Muscle layer of colon (tissue), 2 donors: ENCODE data around the gene VWA7.

Source experiments
- H3K27ac ChIP-seq: one replicate; pipeline ENCODE4 v1.7.0; 2013; ENCODE audit warnings: low read depth, mild to moderate bottlenecking, low read length, moderate library complexity
- H3K27me3 ChIP-seq, 2 donors: one replicate each; pipeline ENCODE4 v1.7.0; 2013; ENCODE audit warnings: low read length in 2 of 2, mild to moderate bottlenecking in 2 of 2; ENCODE audit not compliant: insufficient read depth in 2 of 2, control insufficient read depth in 1 of 2
- H3K36me3 ChIP-seq: one replicate; pipeline ENCODE4 v1.7.0; 2013; ENCODE audit warnings: mild to moderate bottlenecking, low read length; ENCODE audit not compliant: insufficient read depth
- H3K4me1 ChIP-seq: one replicate; pipeline ENCODE4 v1.7.0; 2013; ENCODE audit warnings: mild to moderate bottlenecking, low read length; ENCODE audit not compliant: insufficient read depth
- H3K4me3 ChIP-seq, 2 donors: one replicate each; pipeline ENCODE4 v1.7.0; 2013; ENCODE audit warnings: low read length in 2 of 2, low read depth in 1 of 2, mild to moderate bottlenecking in 1 of 2, moderate library complexity in 1 of 2
- H3K9ac ChIP-seq: one replicate; pipeline ENCODE4 v1.7.0; 2013; ENCODE audit warnings: low read length
- H3K9me3 ChIP-seq: one replicate; pipeline ENCODE4 v1.7.0; 2013; ENCODE audit warnings: mild to moderate bottlenecking, low read length
- donor health status: abdominal sarcoma.
- donor health status: Adenocarcinoma of cecum.

The VWA7 gene

DNA sequence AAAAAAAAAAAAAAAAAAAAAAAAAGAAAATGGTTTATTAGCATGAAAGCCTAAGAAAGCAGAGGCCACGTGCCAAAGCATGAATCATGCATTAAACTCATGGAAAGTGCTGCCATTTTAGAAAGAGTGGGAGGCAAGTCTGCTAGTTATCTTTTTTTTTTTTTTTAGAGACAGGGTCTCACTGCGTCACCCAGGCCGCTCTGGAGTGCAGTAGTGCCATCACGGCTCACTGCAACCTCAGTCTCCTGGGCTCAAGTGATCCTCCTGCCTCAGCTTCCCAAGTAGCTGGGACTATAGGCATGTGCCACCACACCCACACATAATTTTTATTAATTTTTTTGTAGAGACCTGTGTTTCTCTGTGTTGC, 5.2 kb downstream of the VWA7 start:
- H3K36me3 ChIP-seq, result no peaks in the 10 kb centered on the region
- H3K27ac ChIP-seq, result no peak overlapping the region
- no peak overlapping the region for H3K4me3 ChIP-seq
- H3K27me3 ChIP-seq, result no peaks in the 10 kb centered on the region
- no peak overlapping the region for H3K9ac ChIP-seq
- peaks cover 3% of the 10 kb centered on the region for H3K4me1 ChIP-seq
- no peaks in the 10 kb centered on the region for H3K9me3 ChIP-seq

DNA sequence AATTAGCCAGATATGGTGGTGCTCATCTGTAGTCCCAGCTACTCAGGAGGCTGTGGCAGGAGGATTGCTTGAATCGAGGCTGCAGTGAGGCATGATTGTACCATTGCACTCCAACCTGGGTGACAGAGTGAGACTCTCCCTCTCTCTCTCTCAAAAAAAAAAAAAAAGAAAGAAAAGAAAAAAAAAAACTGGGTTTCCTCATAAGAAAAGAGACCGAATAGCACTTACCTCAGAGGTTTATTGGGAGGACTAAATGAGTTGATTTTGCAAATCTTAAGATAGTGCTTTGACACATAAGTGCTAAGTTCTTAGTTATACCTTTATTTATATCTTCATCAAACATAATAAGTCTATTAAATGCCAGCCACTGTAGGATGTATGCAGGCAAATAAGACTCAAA, 6.3 kb downstream of the VWA7 start:
- Histone ChIP-seq H3K4me3 (no peak overlapping the region), H3K4me1 (no peaks in the 10 kb centered on the region), H3K27ac (no peak overlapping the region), H3K9ac (no peak overlapping the region), H3K27me3 (peaks cover 0 to 6% of the 10 kb centered on the region in 2 donors), H3K9me3 (no peaks in the 10 kb centered on the region), H3K36me3 (no peaks in the 10 kb centered on the region)

DNA sequence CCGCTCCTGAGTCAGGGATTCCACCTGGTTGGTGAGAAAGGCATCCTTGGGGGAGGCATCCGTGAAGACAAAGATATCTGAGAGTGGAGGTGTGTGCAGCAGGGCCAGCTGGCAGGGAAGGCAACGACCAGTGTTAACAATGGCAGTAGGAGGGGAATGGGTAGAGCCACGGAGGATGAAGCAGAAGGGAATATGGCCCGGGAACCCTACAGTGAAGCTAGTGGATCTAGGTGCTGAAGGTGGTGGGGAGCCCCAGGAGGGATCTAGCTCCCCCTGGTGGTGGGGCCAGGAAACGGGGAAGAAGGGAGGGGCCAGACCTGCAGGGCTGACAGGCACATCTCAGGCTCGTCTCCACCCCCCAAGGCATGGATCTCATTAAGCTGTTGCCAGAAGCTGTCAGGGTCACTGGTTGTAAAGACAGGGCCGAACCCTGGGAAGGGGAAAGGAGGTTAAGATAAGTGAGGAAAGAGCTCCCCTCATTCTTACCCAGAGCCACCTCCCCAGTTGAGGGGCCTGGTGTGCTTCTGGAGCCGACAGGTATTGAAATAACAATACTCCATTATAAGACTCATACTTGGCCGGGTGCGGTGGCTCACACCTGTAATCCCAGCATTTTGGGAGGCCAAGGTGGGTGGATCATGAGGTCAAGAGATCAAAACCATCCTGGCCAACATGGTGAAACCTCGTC, 7.3 kb downstream of the VWA7 start:
- no peaks in the 10 kb centered on the region for H3K9me3 ChIP-seq
- peaks cover 0 to 10% of the 10 kb centered on the region in 2 donors for H3K27me3 ChIP-seq
- H3K4me3 ChIP-seq, result no peak overlapping the region
- H3K36me3 ChIP-seq, result no peaks in the 10 kb centered on the region
- no peak overlapping the region for H3K27ac ChIP-seq
- no peaks in the 10 kb centered on the region for H3K4me1 ChIP-seq
- no peak overlapping the region for H3K9ac ChIP-seq

DNA sequence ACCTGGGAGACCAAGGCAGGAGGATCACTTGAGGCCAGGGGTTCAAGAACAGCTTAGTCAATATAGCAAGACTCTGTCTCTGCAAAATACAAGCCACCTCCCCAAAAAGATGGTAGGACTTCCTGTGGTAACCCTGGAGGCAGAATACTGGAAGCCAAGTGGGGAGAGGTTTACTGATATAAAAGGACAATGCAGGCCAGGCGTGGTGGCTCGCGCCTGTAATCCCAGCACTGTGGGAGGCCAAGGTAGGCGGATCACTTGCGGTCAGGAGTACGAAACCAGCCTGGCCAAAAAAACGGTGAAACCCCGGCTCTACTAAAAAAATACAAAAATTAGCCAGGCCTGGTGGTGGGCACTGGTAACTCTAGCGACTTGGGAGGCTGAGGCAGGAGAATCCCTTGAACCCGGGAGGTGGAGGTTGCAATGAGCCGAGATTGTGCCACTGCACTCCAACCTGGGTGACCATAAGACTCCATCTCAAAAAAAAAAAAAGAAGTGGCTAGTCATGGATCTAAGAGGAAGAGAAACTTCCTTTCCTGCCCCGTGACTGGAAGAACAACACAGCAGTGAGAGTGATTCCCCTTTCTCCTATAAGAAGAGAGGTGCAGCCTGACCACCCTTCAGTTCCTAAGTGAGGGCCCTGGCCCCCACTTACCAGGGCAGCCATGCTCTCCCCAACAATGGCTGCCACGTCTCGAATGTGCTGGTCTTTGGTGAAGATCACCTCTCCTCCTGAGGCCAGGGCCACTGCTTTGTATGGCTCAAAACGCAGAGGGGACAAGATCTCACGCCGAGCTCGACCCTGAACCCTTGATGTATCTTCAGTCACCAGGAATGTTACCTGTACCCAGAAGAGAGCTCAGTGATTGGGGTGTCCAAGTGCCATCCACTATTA, 8.5 kb downstream of the VWA7 start:
- no peaks in the 10 kb centered on the region for H3K4me1 ChIP-seq
- H3K4me3 ChIP-seq, result no peak overlapping the region
- H3K27ac ChIP-seq, result no peak overlapping the region
- no peaks in the 10 kb centered on the region for H3K36me3 ChIP-seq
- peaks cover 0 to 10% of the 10 kb centered on the region in 2 donors for H3K27me3 ChIP-seq
- H3K9me3 ChIP-seq, result no peaks in the 10 kb centered on the region
- H3K9ac ChIP-seq, result no peak overlapping the region

DNA sequence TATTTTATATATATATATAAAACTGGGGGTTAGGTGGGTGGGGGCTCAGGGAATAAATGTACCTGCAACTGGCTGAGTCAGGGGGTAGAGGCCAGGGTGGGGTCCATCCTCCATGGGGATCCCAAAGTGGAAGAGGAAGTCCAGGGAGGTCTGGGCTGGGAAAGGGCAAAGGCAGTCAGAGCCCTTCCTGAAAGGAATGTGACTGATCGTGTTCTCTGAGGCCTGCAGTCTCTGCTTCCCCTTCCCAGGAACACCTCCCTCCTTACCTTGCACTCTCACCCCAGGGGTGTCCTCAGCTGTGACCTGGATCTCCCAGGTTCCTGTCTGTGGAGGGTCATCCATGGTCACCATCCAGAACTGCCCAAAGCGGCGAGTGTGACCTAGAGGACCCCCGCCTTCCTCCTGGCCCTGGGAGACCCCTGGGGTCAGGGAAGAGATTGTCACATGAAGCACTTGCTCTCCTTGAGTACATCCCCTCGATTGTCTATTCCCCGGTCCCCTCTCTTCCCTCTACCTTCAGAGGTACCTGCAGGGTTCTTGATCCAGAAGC, 10.0 kb downstream of the VWA7 start:
- Histone ChIP-seq H3K27ac (no peak overlapping the region), H3K9ac (no peak overlapping the region), H3K4me1 (no peaks in the 10 kb centered on the region), H3K9me3 (no peaks in the 10 kb centered on the region), H3K27me3 (peaks cover 0 to 10% of the 10 kb centered on the region in 2 donors), H3K4me3 (no peak overlapping the region), H3K36me3 (no peaks in the 10 kb centered on the region)

DNA sequence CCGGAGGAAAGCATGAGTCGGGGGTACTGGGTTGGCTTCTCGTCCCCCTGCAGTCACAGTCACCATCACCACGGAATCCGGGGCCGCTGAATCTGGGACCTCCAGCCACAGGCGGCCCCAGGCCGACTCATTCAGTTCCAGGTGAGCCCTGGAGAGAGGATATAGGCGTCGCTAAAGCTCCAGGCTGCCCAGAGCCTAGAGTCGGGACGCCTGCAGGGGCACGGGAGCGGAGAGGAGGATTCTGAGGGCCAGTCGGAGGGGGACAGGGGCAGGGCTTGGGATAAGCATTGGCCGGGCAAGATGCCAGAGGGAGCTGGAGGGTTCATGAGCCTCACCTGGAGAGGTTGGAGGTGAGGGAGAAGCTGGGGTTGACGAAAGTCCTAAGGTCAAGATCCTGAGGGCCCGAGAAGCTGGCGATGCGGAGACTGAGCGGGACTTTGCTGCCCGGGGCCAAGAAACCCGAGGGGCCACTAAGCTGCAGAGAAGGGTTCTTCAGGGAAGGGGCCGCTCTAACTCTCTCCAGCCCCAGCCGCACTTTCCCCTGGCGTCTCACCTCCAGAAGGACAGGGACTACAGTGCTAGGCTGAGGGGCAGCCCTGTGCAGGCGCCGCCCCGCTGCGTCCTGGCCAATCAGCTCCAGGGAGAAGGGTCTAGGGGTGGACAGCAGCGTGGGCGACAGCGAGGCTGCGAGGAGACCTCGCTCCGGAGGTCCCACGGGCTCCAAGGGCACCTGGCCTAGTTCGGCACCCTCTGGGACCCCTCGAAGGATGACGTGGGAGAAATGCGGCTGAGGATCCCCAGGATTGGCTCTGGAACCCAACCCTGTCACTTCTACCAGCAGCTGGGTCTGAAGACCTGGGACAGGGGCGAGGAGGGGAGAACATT, 11.0 kb downstream of the VWA7 start:
- no peaks in the 10 kb centered on the region for H3K36me3 ChIP-seq
- H3K27ac ChIP-seq, result no peak overlapping the region
- H3K4me3 ChIP-seq, result peak overlapping the region; percentile 32 to 43
- H3K9ac ChIP-seq, result no peak overlapping the region
- H3K27me3 ChIP-seq, result peaks cover 0 to 10% of the 10 kb centered on the region in 2 donors
- H3K9me3 ChIP-seq, result no peaks in the 10 kb centered on the region
- no peaks in the 10 kb centered on the region for H3K4me1 ChIP-seq

DNA sequence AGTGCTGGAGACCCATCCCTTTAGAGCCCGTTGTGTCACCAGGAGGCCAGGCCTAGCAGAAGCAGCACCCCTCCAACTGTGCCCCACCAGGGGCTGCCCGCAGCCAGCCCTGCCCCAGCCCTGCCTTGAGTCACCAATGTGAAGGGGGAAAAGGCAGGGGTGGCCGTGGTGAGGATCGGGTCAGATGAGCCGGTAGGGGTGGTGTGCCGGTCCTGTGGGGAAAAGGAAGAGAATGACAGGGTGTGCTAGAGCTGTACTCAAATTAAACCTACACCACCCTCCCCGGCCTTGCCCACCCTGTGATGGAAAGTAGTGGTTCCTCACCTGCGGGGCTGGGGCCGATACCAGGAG, 11.6 kb downstream of the VWA7 start:
- peak overlapping the region in 1 of 2 donors; percentile 43 for H3K4me3 ChIP-seq
- no peak overlapping the region for H3K9ac ChIP-seq

DNA sequence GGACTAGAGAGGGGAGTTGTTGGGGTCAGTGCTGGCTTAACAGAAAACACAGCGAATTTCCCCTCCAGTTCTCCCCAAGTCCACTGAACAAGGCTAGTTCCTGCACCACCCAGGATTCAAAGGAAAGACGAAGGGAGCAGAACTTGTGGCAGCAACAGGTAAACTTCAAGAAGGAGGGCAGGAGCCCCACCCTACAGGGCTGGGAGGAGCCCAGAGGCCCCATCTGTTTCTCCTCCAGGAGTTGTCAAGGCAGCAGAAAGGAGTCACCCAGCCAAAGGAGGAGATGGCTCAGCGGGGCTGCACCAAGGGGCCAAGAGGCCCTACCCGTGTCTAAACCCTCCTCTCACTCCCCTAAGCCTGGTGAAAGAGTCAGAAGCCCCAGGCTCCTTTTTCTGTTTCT, 12.9 kb downstream of the VWA7 start:
- Histone ChIP-seq H3K9ac (no peak overlapping the region), H3K27me3 (peaks cover 0 to 10% of the 10 kb centered on the region in 2 donors), H3K27ac (no peak overlapping the region), H3K9me3 (no peaks in the 10 kb centered on the region), H3K4me1 (no peaks in the 10 kb centered on the region), H3K4me3 (no peak overlapping the region), H3K36me3 (no peaks in the 10 kb centered on the region)

More for the DNA sequence above, 11.6 kb downstream of the VWA7 start:
- Histone ChIP-seq H3K27me3 (peaks cover 0 to 10% of the 10 kb centered on the region in 2 donors), H3K4me1 (no peaks in the 10 kb centered on the region), H3K36me3 (no peaks in the 10 kb centered on the region), H3K9me3 (no peaks in the 10 kb centered on the region), H3K27ac (no peak overlapping the region)

DNA sequence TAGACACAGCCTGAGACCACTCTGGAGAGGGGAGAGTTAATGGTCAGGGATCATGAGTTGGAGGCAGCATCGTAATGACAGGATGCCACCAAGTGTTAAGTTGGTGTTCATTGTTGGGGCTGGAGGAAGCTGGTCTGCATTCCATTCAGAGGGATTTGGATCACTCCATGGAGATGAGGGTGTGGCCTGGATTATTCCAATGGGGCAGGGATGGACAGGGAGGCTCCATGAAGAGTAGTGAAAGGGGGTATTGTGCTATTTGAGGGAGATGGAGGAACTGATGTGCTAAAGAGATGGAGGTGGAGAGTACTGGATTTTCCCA, 13.5 kb downstream of the VWA7 start:
- Histone ChIP-seq H3K4me1 (no peaks in the 10 kb centered on the region), H3K27ac (no peak overlapping the region), H3K4me3 (no peak overlapping the region), H3K9ac (no peak overlapping the region), H3K27me3 (peaks cover 0 to 10% of the 10 kb centered on the region in 2 donors), H3K36me3 (peaks cover 2% of the 10 kb centered on the region), H3K9me3 (no peaks in the 10 kb centered on the region)

DNA sequence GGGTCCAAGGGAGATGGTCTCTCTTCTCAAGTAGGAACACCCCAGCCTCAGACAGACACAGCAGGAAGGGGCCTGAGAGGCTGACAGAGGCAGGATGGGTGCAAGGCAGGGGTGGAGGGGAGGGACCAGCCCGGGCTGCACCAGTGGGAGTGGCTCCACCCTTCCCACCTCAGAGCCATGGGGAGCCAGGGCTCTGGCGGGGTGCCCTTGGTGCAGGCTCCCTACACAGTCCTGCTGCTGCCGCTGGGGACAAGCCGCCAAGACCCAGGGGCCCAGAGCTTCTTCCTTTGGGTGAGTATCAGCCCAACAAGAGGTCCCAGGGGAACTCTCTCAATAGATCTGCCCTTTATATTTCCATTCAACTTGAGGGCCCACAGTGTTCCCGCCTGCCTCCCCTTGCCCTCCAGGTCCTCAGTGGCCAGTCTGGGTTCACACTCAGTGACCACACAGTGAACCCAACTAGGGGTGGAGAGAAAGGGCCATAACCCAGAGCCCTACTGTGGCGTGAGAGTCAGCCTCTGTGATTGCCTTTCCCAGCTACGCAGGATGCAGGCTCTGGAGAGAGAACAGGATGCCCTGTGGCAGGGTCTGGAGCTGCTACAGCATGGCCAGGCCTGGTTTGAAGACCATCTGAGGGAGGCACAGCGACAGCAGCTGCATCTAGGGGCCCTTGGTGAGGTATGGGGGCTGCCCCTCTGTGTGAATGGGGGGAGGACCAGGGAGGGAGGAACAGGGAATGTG, 14.1 kb downstream of the VWA7 start:
- Histone ChIP-seq H3K4me3 (no peak overlapping the region), H3K4me1 (no peaks in the 10 kb centered on the region), H3K27me3 (peaks cover 0 to 10% of the 10 kb centered on the region in 2 donors), H3K9ac (no peak overlapping the region), H3K36me3 (peaks cover 3% of the 10 kb centered on the region), H3K9me3 (no peaks in the 10 kb centered on the region), H3K27ac (no peak overlapping the region)
